GM12864 (cell line): ENCODE data around the gene TWSG1.

Experiments
- DNase-seq: peaks from one replicate; pipeline ENCODE4 v3.0.0-alpha.2; 2011; ENCODE audit warnings: low read depth
- H3K4me3 ChIP-seq: 2 replicates; pipeline ENCODE4 v1.5.1; 2011; ENCODE audit warnings: mild to moderate bottlenecking, low read depth, low read length, control low read depth
- TF ChIP-seq, protein P1 (sequence below): IDR thresholded peaks from 2 replicates; pipeline ENCODE4 v1.5.1; 2011; ENCODE audit warnings: low read depth, mild to moderate bottlenecking, moderate library complexity, low read length, control low read depth, inconsistent platforms; ENCODE audit errors: missing control alignments

The TWSG1 gene

DNA sequence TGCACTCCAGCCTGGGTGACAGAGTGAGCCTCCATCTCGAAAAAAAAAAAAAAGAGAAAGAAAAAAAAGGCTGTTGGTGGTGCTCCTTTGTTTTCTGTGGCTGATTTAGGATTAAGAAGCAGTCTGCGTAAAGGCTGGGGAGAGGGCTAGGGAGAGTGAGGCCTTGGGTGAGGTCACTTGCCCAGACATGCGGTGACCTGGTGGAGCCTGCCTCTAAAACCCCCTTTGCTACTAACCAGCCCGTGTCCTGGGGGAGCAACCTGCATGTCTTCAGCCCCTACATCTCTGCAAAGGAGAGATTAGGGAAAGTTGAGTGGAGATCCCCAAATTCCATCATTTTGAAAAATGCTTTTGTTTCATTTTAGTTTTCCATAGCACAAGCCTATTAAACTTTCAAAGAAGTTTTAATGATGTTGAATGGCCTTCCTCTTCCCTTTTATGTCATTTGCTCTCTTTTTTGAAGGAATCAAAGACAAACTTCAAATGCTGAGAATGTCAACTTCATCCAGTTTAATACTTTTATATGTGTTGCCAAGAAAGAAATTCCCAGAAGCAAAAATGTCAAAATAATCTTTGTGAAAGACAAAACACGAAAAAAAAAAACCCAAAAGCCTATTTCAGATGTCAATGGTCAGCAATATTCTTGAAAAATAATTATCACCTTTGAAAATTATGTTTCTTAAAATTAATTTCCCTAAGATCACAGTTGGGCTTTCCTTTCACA is 101.8 kb downstream of the TWSG1 start:
- DNase-seq: no peak
- no peak overlapping the region for H3K4me3 ChIP-seq
- TF ChIP-seq, protein P1, sequence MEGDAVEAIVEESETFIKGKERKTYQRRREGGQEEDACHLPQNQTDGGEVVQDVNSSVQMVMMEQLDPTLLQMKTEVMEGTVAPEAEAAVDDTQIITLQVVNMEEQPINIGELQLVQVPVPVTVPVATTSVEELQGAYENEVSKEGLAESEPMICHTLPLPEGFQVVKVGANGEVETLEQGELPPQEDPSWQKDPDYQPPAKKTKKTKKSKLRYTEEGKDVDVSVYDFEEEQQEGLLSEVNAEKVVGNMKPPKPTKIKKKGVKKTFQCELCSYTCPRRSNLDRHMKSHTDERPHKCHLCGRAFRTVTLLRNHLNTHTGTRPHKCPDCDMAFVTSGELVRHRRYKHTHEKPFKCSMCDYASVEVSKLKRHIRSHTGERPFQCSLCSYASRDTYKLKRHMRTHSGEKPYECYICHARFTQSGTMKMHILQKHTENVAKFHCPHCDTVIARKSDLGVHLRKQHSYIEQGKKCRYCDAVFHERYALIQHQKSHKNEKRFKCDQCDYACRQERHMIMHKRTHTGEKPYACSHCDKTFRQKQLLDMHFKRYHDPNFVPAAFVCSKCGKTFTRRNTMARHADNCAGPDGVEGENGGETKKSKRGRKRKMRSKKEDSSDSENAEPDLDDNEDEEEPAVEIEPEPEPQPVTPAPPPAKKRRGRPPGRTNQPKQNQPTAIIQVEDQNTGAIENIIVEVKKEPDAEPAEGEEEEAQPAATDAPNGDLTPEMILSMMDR: no peak

DNA sequence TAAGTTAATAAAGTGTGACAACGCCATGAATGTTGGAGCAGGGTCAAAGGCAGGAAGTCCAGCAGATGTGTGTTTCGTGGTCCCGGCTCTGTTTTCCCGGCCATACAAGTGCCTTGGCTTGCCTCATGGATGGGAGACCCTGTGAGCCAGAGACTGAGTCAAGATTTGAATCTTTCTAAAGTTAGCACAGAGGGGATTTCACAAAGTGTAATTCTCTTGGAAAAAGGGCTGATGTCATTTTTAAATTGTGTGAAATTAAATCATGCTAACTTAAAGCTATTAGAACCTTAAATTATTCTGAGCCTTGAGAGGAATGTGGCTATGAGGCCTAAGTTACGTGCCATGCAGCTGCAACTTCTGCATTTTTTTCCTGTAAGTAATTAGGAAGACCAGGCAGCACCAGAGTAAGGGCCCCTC is 102.5 kb downstream of the TWSG1 start:
- DNase-seq: no peak
- TF ChIP-seq, protein P1: no peak
- H3K4me3 ChIP-seq: no peak overlapping the region

DNA sequence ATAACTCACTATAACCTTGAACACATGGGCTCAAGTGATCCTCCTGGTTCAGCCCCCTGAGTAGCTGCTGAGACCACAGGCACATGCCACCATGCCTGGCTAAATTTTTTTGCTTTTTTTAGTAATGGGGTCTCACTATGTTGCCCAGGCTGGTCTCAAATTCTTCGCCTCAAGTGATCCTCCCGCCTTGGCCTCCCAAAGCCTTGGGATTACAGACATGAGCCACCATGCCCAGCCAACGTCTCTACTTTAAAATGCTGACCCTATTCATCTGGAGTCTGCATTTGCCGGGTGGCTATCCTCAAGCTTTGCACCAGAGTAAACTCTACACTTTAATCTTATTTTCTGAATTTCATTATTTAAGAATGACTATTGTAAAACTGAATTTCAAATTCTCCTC is 103.1 kb downstream of the TWSG1 start:
- DNase-seq: no peak
- TF ChIP-seq, protein P1: no peak
- no peak overlapping the region for H3K4me3 ChIP-seq

DNA sequence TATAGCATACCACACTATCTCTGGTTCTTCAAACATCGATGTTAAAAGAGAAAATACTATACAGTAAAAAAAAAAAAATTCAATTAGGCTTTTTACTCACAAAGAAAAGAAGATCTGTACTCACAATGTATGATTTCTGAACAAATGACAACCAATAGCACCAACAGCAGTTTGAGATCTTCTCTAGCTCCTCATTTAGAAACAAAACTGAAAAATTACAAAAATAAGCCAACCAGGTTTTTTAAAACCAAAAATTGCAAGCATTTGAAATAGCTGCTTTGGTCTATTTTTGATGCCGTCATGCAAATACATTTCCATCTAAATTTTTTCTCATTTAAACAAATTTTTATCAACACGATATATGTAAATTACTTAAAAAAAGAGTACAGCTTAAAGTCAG is 106.5 kb downstream of the TWSG1 start:
- H3K4me3 ChIP-seq: no peak overlapping the region
- TF ChIP-seq, protein P1: no peak
- peak; percentile 47 for DNase-seq

DNA sequence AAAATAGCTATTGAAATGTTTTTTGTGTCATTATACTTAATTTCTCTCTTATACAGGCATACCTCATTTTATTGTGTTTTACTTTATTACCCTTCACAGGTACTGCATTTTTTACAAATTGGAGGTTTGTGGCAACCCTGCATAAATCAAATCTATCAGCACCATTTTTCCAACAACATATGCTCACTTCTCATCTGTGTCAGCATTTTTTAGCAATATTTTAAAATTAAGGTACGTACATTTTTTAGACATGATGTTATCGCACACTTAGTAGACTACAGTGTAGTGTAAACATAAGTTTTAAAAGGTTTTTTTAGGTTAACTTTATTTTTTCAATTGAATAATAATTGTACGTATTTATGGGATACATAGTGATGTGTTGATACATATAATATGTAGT is 110.0 kb downstream of the TWSG1 start:
- TF ChIP-seq, protein P1: no peak
- DNase-seq: no peak
- H3K4me3 ChIP-seq: no peak overlapping the region

DNA sequence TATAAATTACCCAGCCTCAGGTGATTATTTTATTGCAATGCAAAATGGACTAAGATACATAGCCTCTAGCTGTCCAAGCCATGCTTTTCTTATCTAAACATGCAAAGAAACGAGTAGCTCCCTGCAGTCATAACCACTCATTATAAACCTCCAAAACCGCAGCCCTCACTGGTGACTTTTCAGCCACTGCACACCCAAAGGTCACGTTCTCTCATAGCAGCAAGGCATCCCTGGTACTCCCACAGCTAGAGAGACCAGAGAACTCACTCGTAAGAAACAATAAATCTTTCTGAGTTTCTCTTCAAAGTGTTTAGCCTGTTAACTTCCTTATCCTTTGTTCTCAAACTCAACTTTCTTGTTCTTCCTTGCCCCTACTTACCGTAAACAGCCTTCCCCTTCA is 112.3 kb downstream of the TWSG1 start:
- TF ChIP-seq, protein P1: no peak
- no peak overlapping the region for H3K4me3 ChIP-seq
- no peak for DNase-seq

DNA sequence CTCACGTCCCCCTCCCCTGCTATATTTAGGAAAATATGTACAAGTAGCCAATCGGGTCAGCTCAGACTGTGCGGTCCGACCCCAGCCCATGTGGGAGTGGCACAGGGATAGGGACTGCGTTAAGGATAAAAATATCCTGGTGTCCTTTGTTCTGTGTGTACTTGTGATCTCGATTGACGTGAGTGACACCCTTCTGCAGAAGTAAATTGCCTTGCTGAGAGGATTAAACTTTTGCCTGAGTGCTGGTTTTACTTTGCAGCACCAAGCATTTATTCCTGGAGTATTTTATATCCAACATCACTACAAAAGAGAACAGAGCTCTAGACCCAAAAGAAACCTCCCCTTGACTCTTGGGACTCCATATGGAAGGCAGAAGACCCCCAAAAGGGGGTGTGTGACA is 112.8 kb downstream of the TWSG1 start:
- no peak overlapping the region for H3K4me3 ChIP-seq
- DNase-seq: no peak
- TF ChIP-seq, protein P1: no peak
